Measurements from ENCODE around the gene AOAH. TPM values are rescaled to one million over a fixed set of nuclear protein-coding genes. Genes with fewer than 3 reads are reported as not detected.
A peak's percentile ranks its signal among the peaks of the same experiment; 100 is the strongest.

Gene AOAH
- total RNA-seq, 1 experiment from 2014 or later = 0.39 TPM

GRCh38 chr7:36726806-36727503 is 2.7 kb upstream of the AOAH start:
- TF ChIP-seq CTCF (conservative IDR thresholded peaks at IDR 0.05) = no peak
- no peak overlapping the region for H4K91ac ChIP-seq (ENCODE audit: insufficient read length, low read depth, low read length)
- no peaks in the 10 kb centered on the region for H3K9me3 ChIP-seq (ENCODE audit: control insufficient read depth, low read depth, low read length)
- H3K4me2 ChIP-seq (ENCODE audit: insufficient read depth, insufficient read length, low read length) = no peak overlapping the region
- no peaks in the 10 kb centered on the region for H3K4me1 Mint-ChIP-seq
- DNase-seq = no peak
- no peak overlapping the region for H3K18ac ChIP-seq (ENCODE audit: insufficient read length, low read depth, low read length)
- H2BK20ac ChIP-seq (ENCODE audit: low read depth, low read length, poor library complexity, severe bottlenecking) = no peak overlapping the region
- H3K4ac ChIP-seq (ENCODE audit: low read depth, low read length) = no peak overlapping the region
- no peaks in the 10 kb centered on the region; the same call in 1 of the 2 replicates for H3K27me3 Mint-ChIP-seq (ENCODE audit: low read depth)
- H3K79me2 ChIP-seq (ENCODE audit: insufficient read depth, low read length) = no peaks in the 10 kb centered on the region
- H3K14ac ChIP-seq (ENCODE audit: insufficient read depth, low read length) = no peak overlapping the region
- no peaks in the 10 kb centered on the region for H3K4me1 ChIP-seq (ENCODE audit: insufficient read depth, low read length)
- H3K23ac ChIP-seq (ENCODE audit: insufficient read length, low read depth, low read length) = no peak overlapping the region
- H4K5ac ChIP-seq (ENCODE audit: insufficient read length, low read depth, low read length) = no peak overlapping the region
- no peak overlapping the region for H3T11ph ChIP-seq (ENCODE audit: low read length)
- WGBS (ENCODE audit: extremely low coverage, insufficient read length, low lambda C conversion rate) = no CpG with 5 or more reads among the region's 4 CpGs
- H2BK12ac ChIP-seq (ENCODE audit: insufficient read length, low read depth, low read length) = no peak overlapping the region
- H3K27ac ChIP-seq (ENCODE audit: insufficient read length, low read depth, low read length) = no peak overlapping the region
- no peaks in the 10 kb centered on the region for H3K79me1 ChIP-seq (ENCODE audit: insufficient read depth, low read depth, low read length, poor library complexity, severe bottlenecking)
- no peaks in the 10 kb centered on the region for H3K23me2 ChIP-seq (ENCODE audit: insufficient read length, low read depth, low read length, poor library complexity, severe bottlenecking)
- H3K9ac ChIP-seq (ENCODE audit: extremely low read depth, insufficient read length, low read length) = no peak overlapping the region
- H3K9me3 Mint-ChIP-seq = peaks cover 5 to 7% of the 10 kb centered on the region in 2 experiments; a peak in 2 of 5 replicates
- H2BK15ac ChIP-seq (ENCODE audit: low read depth, low read length) = no peak overlapping the region
- H3K4me3 Mint-ChIP-seq = no peak overlapping the region
- H2AFZ ChIP-seq (ENCODE audit: low read length) = no peak overlapping the region
- H4K8ac ChIP-seq (replicated peaks; ENCODE audit: insufficient read length, low read depth, low read length) = no peak overlapping the region
- H3K27ac Mint-ChIP-seq = peak overlapping the region in 1 of 3 experiments; percentile 29; a peak in 1 of 7 replicates
- H4K20me1 ChIP-seq (ENCODE audit: control insufficient read depth, insufficient read depth, insufficient read length) = no peaks in the 10 kb centered on the region
- no peak overlapping the region for H2AK5ac ChIP-seq (ENCODE audit: insufficient read length, low read length)
- H2BK5ac ChIP-seq (ENCODE audit: insufficient read length, low read length) = no peak overlapping the region
- H3K56ac ChIP-seq (ENCODE audit: insufficient read length, low read depth, low read length) = no peak overlapping the region
- no peaks in the 10 kb centered on the region for H3K27me3 ChIP-seq (ENCODE audit: insufficient read depth, low read length)
- no peak overlapping the region for H2BK120ac ChIP-seq (ENCODE audit: low read depth, low read length, poor library complexity, severe bottlenecking)
- H3K36me3 Mint-ChIP-seq (ENCODE audit: insufficient read depth in 1 of 3, low read depth in 3 of 3) = 0 out of 7 replicates have a peak, but pooled peaks cover 0 to 3% (median 0%) of the 10 kb centered on the region in 3 experiments

Data from H9 (cell line).